Stimulated activated CD8-positive, alpha-beta memory T cell treated with anti-CD3 and anti-CD28 coated beads, Interleukin-4, amount 100 ng/mL, for 24 hours (primary cell): Measurements from ENCODE around the gene SMS.

ENCODE experiments used
- DNase-seq: peaks from one replicate; pipeline ENCODE4 v3.0.0-alpha.2; 2020; ENCODE audit warnings: low read depth

SMS gene

GRCh38 chrX:21978346-21978745, 37.8 kb downstream of the SMS start:
- DNase-seq = no peak

GRCh38 chrX:21982311-21982710, 41.8 kb downstream of the SMS start:
- no peak for DNase-seq

GRCh38 chrX:21985332-21985777, 44.8 kb downstream of the SMS start:
- peak; percentile 43 for DNase-seq

- no peak for DNase-seq
Observed at GRCh38 chrX:21986596-21986995, 46.1 kb downstream of the SMS start.

- DNase-seq = no peak
Observed at GRCh38 chrX:21989384-21989783, 48.9 kb downstream of the SMS start.

- no peak for DNase-seq
Observed at GRCh38 chrX:21990832-21991231, 50.3 kb downstream of the SMS start.

- no peak for DNase-seq
Observed at GRCh38 chrX:21991504-21991903, 51.0 kb downstream of the SMS start.

- no peak for DNase-seq
Observed at GRCh38 chrX:21993265-21993664, 52.8 kb downstream of the SMS start.

GRCh38 chrX:21996872-21997455, 56.5 kb downstream of the SMS start:
- DNase-seq = no peak

GRCh38 chrX:21998037-21998436, 57.5 kb downstream of the SMS start:
- no peak for DNase-seq

- no peak for DNase-seq
Observed at GRCh38 chrX:22004866-22005265, 64.4 kb downstream of the SMS start.

- no peak for DNase-seq
Observed at GRCh38 chrX:22012051-22012450, 71.5 kb downstream of the SMS start.

GRCh38 chrX:22012931-22013330, 72.4 kb downstream of the SMS start:
- DNase-seq = no peak

GRCh38 chrX:22015139-22015750, 74.7 kb downstream of the SMS start:
- DNase-seq = no peak

GRCh38 chrX:22021751-22022324, 81.3 kb downstream of the SMS start:
- DNase-seq = no peak

- no peak for DNase-seq
Observed at GRCh38 chrX:22024577-22024976, 84.1 kb downstream of the SMS start.

GRCh38 chrX:22025751-22026150, 85.2 kb downstream of the SMS start:
- no peak for DNase-seq

GRCh38 chrX:22026731-22027130, 86.2 kb downstream of the SMS start:
- no peak for DNase-seq

- no peak for DNase-seq
Observed at GRCh38 chrX:22032084-22032483, 91.6 kb downstream of the SMS start, which contains the start of gene PHEX. PHEX (plus strand) TSS chrX:22032325; CDS start chrX:22033006, 681 bp downstream.

GRCh38 chrX:22032506-22032905, 92.0 kb downstream of the SMS start:
- no peak for DNase-seq

- no peak for DNase-seq
Observed at GRCh38 chrX:22033818-22034217, 93.3 kb downstream of the SMS start.

- DNase-seq = no peak
Observed at GRCh38 chrX:22035236-22035635, 94.7 kb downstream of the SMS start.

- DNase-seq = no peak
Observed at GRCh38 chrX:22037225-22037624, 96.7 kb downstream of the SMS start.
